HG02642 (cell line): ENCODE measurements around the gene FILIP1L.
A peak's percentile ranks its signal among the peaks of the same experiment; 100 is the strongest.

Experiments
- ATAC-seq: cut with Tn5 transposase; IDR thresholded peaks from one replicate; pipeline ENCODE4 v1.9.1; 2021; ENCODE audit warnings: mild to moderate bottlenecking; ENCODE audit not compliant: unreplicated experiment, poor library complexity

The FILIP1L gene

GRCh38 chr3:100114413-100115030 is at the start of gene FILIP1L:
FILIP1L (minus strand) TSS chr3:100114501.
- ATAC-seq: no peak

GRCh38 chr3:100163787-100164186 is 49.5 kb upstream of the FILIP1L start:
- no peak for ATAC-seq

GRCh38 chr3:100160521-100160920 is 46.2 kb upstream of the FILIP1L start:
- ATAC-seq: no peak

- ATAC-seq: no peak
Observed at GRCh38 chr3:100159331-100160153, 45.2 kb upstream of the FILIP1L start.

GRCh38 chr3:100158918-100159330 is 44.6 kb upstream of the FILIP1L start:
- ATAC-seq: no peak

GRCh38 chr3:100157685-100158084 is 43.4 kb upstream of the FILIP1L start:
- ATAC-seq: no peak

GRCh38 chr3:100155590-100155989 is 41.3 kb upstream of the FILIP1L start:
- ATAC-seq: no peak

GRCh38 chr3:100155128-100155527 is 40.8 kb upstream of the FILIP1L start:
- ATAC-seq: no peak

- no peak for ATAC-seq
Observed at GRCh38 chr3:100154171-100154570, 39.9 kb upstream of the FILIP1L start.

GRCh38 chr3:100151024-100151707 is 36.9 kb upstream of the FILIP1L start:
- no peak for ATAC-seq

- no peak for ATAC-seq
Observed at GRCh38 chr3:100150473-100150872, 36.2 kb upstream of the FILIP1L start.

GRCh38 chr3:100149713-100150415 is 35.6 kb upstream of the FILIP1L start:
- no peak for ATAC-seq

- no peak for ATAC-seq
Observed at GRCh38 chr3:100149130-100149529, 34.8 kb upstream of the FILIP1L start.

- ATAC-seq: peak; percentile 74
Observed at GRCh38 chr3:100144255-100144866, 30.1 kb upstream of the FILIP1L start.

- ATAC-seq: no peak
Observed at GRCh38 chr3:100141586-100141985, 27.3 kb upstream of the FILIP1L start.

GRCh38 chr3:100140976-100141375 is 26.7 kb upstream of the FILIP1L start:
- no peak for ATAC-seq

- no peak for ATAC-seq
Observed at GRCh38 chr3:100136921-100137320, 22.6 kb upstream of the FILIP1L start.

GRCh38 chr3:100131241-100131640 is 16.9 kb upstream of the FILIP1L start:
- no peak for ATAC-seq

GRCh38 chr3:100129941-100130340 is 15.6 kb upstream of the FILIP1L start:
- no peak for ATAC-seq

- ATAC-seq: no peak
Observed at GRCh38 chr3:100128565-100128964, 14.3 kb upstream of the FILIP1L start.
